ENCODE results near the gene ATAD3C. TPM values are rescaled to one million over a fixed set of nuclear protein-coding genes. Genes with fewer than 3 reads are reported as not detected.
"Not testable (repeated sequence)": the region's sequence is repeated elsewhere in the genome, so short reads cannot be mapped to it uniquely, and the experiment has no call there.

ATAD3C gene
- polyA plus RNA-seq, 3 donors: not detected

DNA sequence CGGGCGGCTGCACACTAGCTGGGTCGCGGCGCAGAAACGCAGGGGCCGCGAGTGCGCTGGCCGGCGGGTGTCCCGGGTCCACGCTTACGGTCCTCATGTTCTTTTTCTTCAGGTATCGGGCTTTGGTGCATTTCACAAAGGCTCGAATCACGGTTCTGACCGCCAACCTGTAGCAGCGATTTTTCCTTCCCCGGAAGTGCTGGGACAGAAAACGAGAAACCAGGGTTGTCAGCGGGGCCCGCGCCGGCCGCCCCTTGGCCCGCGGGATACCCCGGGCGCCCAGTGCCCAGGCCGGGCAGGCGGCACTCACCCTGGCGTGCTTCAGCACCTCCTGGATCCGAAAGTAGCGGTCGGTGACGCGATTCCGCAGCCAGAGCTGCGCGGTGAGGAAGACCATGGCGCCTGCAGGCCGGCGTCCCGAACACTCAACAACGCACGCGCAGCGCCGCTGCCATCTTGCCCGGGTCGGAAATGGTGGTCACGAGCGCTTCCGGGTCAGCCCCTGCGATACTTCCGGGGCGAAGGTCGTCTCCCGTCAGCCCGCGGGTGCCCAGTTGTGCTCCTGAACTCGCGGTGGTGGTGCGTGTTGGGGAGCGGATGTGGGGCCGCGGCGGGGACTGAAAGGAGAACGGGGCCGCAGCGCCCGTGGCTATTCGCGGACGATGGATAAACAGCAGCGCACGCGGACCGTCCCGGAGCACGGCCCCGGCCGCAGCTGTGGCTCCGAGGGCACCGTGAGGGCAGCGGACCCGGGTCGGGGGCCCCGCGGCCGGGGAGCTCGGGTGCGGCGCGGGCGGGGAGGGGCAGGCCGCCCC, 42.5 kb upstream of the ATAD3C start, which contains the start of gene MRPL20:
Gene MRPL20 (minus strand): TSS at position 473 of the 815 bp plus-strand sequence. CDS start 76 bp downstream, at position 397.
- Histone ChIP-seq H3K9me3 (replicated peaks in 1 of 2; ENCODE audit: control insufficient read depth in 1 of 2, insufficient read depth in 1 of 2, low read length in 2 of 2) (peaks cover 5 to 9% of the 10 kb centered on the region in 2 donors), H3K4me1 (ENCODE audit: control insufficient read depth in 1 of 2, insufficient read depth in 2 of 2, low read length in 2 of 2) (peaks cover 17 to 23% of the 10 kb centered on the region in 2 donors), H3K79me2 (ENCODE audit: insufficient read depth, low read length) (peaks cover 51% of the 10 kb centered on the region), H3K4me3 (replicated peaks in 1 of 3; ENCODE audit: low read depth in 2 of 3, low read length in 3 of 3) (peak within 1 kb of the TSS; percentile 73 to 99 (median 73)), H2AFZ (ENCODE audit: insufficient read depth, low read depth, low read length, poor library complexity, severe bottlenecking) (peak within 1 kb of the TSS; percentile 88), H3K9ac (ENCODE audit: insufficient read depth, low read length, poor library complexity, severe bottlenecking) (peak within 1 kb of the TSS; percentile 96), H3K4me2 (replicated peaks; ENCODE audit: extremely low read depth, low read length, poor library complexity, severe bottlenecking) (peak within 1 kb of the TSS; percentile 95), H4K20me1 (ENCODE audit: insufficient read depth, low read length) (peaks cover 17% of the 10 kb centered on the region), H3K36me3 (replicated peaks in 1 of 2; ENCODE audit: control insufficient read depth in 1 of 2, insufficient read depth in 2 of 2, low read length in 2 of 2) (peaks cover 29 to 37% of the 10 kb centered on the region in 2 donors), H3K27me3 (ENCODE audit: control insufficient read depth in 2 of 2, insufficient read depth in 2 of 2, low read length in 2 of 2) (no peaks in the 10 kb centered on the region), H3K27ac (ENCODE audit: low read depth in 1 of 2, low read length in 2 of 2) (peak within 1 kb of the TSS; percentile 51 to 94)
- intact Hi-C loops (cut with micrococcal nuclease): loop anchor here in 1 of 2 donors (1.0 kb wide), 1 partner anchor 9 kb away; no protein-coding TSS in a partner anchor
- Mint-ChIP-seq H3K27ac (peak within 1 kb of the TSS; percentile 80 to 95 (median 86)), H3K4me1 (peaks cover 21% of the 10 kb centered on the region), H3K27me3 (ENCODE audit: low read depth in 3 of 3) (peaks cover 0 to 2% (median 0%) of the 10 kb centered on the region in 3 donors), H3K4me3 (peak within 1 kb of the TSS; percentile 84 to 91), H3K36me3 (peaks cover 31 to 47% of the 10 kb centered on the region in 2 donors), H3K9me3 (peaks cover 1 to 14% (median 7%) of the 10 kb centered on the region in 7 donors)
- TF ChIP-seq, protein P1, sequence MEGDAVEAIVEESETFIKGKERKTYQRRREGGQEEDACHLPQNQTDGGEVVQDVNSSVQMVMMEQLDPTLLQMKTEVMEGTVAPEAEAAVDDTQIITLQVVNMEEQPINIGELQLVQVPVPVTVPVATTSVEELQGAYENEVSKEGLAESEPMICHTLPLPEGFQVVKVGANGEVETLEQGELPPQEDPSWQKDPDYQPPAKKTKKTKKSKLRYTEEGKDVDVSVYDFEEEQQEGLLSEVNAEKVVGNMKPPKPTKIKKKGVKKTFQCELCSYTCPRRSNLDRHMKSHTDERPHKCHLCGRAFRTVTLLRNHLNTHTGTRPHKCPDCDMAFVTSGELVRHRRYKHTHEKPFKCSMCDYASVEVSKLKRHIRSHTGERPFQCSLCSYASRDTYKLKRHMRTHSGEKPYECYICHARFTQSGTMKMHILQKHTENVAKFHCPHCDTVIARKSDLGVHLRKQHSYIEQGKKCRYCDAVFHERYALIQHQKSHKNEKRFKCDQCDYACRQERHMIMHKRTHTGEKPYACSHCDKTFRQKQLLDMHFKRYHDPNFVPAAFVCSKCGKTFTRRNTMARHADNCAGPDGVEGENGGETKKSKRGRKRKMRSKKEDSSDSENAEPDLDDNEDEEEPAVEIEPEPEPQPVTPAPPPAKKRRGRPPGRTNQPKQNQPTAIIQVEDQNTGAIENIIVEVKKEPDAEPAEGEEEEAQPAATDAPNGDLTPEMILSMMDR (IDR thresholded peaks at IDR 0.05): no peak
- peak; percentile 94 to 95 (median 94) for DNase-seq
- WGBS (ENCODE audit: insufficient coverage): under 1% methylated on average over 97 of the region's 98 CpGs

DNA sequence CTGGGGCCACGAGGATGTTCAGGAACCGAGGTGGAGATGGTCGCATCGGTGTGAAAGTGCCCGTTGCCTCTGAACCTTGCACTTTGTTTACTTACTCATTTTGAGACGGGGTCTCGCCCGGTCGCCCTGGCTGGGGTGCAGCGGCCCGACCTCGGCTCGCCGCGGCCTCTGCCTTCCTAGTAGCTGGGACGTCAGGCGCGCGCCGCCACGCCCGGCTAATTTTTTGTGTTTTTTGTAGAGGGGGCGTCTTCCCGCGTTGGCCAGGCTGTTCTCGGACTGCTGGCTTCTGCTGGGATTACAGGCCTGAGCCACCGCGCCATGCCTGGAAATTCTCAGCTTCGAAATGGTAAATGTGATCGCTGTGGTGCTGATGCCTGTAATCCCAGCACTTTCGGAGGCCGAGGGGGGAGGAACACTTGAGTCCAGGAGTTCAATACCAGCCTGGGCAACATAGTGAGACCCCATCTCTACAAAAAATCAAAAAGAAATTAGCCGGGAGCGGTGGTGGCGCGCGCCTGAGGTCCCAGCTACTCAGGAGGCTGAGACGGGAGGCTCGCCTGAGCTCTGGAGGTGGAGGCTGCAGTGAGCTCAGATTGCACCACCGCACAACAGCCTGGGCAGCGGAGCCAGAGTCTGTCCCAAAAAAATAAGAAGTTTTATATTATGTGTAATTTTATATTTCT, 41.7 kb upstream of the ATAD3C start:
- Histone ChIP-seq H3K27ac (ENCODE audit: low read depth in 1 of 2, low read length in 2 of 2) (peak overlapping the region; percentile 40 to 94), H3K79me2 (ENCODE audit: insufficient read depth, low read length) (peaks cover 44% of the 10 kb centered on the region), H3K4me2 (replicated peaks; ENCODE audit: extremely low read depth, low read length, poor library complexity, severe bottlenecking) (peak overlapping the region; percentile 95), H2AFZ (ENCODE audit: insufficient read depth, low read depth, low read length, poor library complexity, severe bottlenecking) (peak overlapping the region; percentile 88), H3K4me1 (ENCODE audit: control insufficient read depth in 1 of 2, insufficient read depth in 2 of 2, low read length in 2 of 2) (peaks cover 17 to 23% of the 10 kb centered on the region in 2 donors), H3K9ac (ENCODE audit: insufficient read depth, low read length, poor library complexity, severe bottlenecking) (peak overlapping the region; percentile 96), H3K27me3 (ENCODE audit: control insufficient read depth in 2 of 2, insufficient read depth in 2 of 2, low read length in 2 of 2) (no peaks in the 10 kb centered on the region), H3K36me3 (replicated peaks in 1 of 2; ENCODE audit: control insufficient read depth in 1 of 2, insufficient read depth in 2 of 2, low read length in 2 of 2) (peaks cover 23 to 30% of the 10 kb centered on the region in 2 donors), H3K9me3 (replicated peaks in 1 of 2; ENCODE audit: control insufficient read depth in 1 of 2, insufficient read depth in 1 of 2, low read length in 2 of 2) (peaks cover 10 to 14% of the 10 kb centered on the region in 2 donors), H3K4me3 (replicated peaks in 1 of 3; ENCODE audit: low read depth in 2 of 3, low read length in 3 of 3) (peak overlapping the region; percentile 73 to 99 (median 73)), H4K20me1 (ENCODE audit: insufficient read depth, low read length) (peaks cover 11% of the 10 kb centered on the region)
- intact Hi-C loops (cut with micrococcal nuclease): no loop called here
- peak in 1 of 3 donors; percentile 16 for DNase-seq
- Mint-ChIP-seq H3K9me3 (peaks cover 9 to 22% (median 14%) of the 10 kb centered on the region in 7 donors), H3K36me3 (peaks cover 26 to 40% of the 10 kb centered on the region in 2 donors), H3K27me3 (ENCODE audit: low read depth in 3 of 3) (peaks cover 0 to 2% (median 0%) of the 10 kb centered on the region in 3 donors), H3K27ac (peak overlapping the region; percentile 35 to 84 (median 80)), H3K4me1 (peaks cover 21% of the 10 kb centered on the region), H3K4me3 (peak overlapping the region; percentile 84)
- WGBS (ENCODE audit: insufficient coverage): 8% methylated on average over 34 of the region's 41 CpGs
- TF ChIP-seq, protein P1 (IDR thresholded peaks at IDR 0.05): no peak

DNA sequence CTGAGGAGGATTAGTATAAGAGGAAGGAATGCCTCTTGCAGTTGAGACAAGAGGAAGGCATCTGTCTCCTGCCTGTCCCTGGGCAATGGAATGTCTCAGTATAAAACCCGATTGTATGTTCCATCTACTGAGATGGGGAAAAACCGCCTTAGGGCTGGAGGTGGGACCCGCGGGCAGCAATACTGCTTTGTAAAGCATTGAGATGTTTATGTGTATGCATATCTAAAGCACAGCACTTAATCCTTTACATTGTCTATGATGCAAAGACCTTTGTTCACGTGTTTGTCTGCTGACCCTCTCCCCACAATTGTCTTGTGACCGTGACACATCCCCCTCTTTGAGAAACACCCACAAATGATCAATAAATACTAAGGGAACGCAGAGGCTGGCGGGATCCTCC, 39.3 kb upstream of the ATAD3C start:
- H2AFZ ChIP-seq (ENCODE audit: insufficient read depth, low read depth, low read length, poor library complexity, severe bottlenecking); intact Hi-C loops (cut with micrococcal nuclease); H3K27ac ChIP-seq (ENCODE audit: low read depth in 1 of 2, low read length in 2 of 2); H3K4me3 Mint-ChIP-seq; H3K27me3 Mint-ChIP-seq (ENCODE audit: low read depth in 3 of 3); H3K27me3 ChIP-seq (ENCODE audit: control insufficient read depth in 2 of 2, insufficient read depth in 2 of 2, low read length in 2 of 2); H3K4me2 ChIP-seq (replicated peaks; ENCODE audit: extremely low read depth, low read length, poor library complexity, severe bottlenecking); H3K4me3 ChIP-seq (replicated peaks in 1 of 3; ENCODE audit: low read depth in 2 of 3, low read length in 3 of 3); H3K9ac ChIP-seq (ENCODE audit: insufficient read depth, low read length, poor library complexity, severe bottlenecking); DNase-seq; H3K36me3 ChIP-seq (replicated peaks in 1 of 2; ENCODE audit: control insufficient read depth in 1 of 2, insufficient read depth in 2 of 2, low read length in 2 of 2): not testable (repeated sequence)
- H3K9me3 Mint-ChIP-seq: peaks cover 10 to 28% (median 20%) of the 10 kb centered on the region in 7 donors
- H3K36me3 Mint-ChIP-seq: peaks cover 10 to 15% of the 10 kb centered on the region in 2 donors
- Histone ChIP-seq H4K20me1 (ENCODE audit: insufficient read depth, low read length) (peaks cover 10% of the 10 kb centered on the region), H3K79me2 (ENCODE audit: insufficient read depth, low read length) (peaks cover 37% of the 10 kb centered on the region), H3K9me3 (replicated peaks in 1 of 2; ENCODE audit: control insufficient read depth in 1 of 2, insufficient read depth in 1 of 2, low read length in 2 of 2) (peaks cover 10 to 21% of the 10 kb centered on the region in 2 donors), H3K4me1 (ENCODE audit: control insufficient read depth in 1 of 2, insufficient read depth in 2 of 2, low read length in 2 of 2) (peaks cover 17 to 23% of the 10 kb centered on the region in 2 donors)
- WGBS (ENCODE audit: insufficient coverage): no CpG with 5 or more reads among the region's 8 CpGs
- H3K4me1 Mint-ChIP-seq: peaks cover 21% of the 10 kb centered on the region
- peak overlapping the region in 2 of 7 donors; percentile 53 to 68 for H3K27ac Mint-ChIP-seq
